IPS-18a (cell line): ENCODE results near the gene CXCR3.
"Not testable (repeated sequence)": the region's sequence is repeated elsewhere in the genome, so short reads cannot be mapped to it uniquely, and the experiment has no call there.

Experiments used
- H3K27ac ChIP-seq: one replicate; pipeline ENCODE4 v1.5.1; 2013; ENCODE audit warnings: low read length
- H3K27me3 ChIP-seq: one replicate; pipeline ENCODE4 v1.6.1; 2013; ENCODE audit warnings: mild to moderate bottlenecking, low read length; ENCODE audit not compliant: control insufficient read depth, insufficient read depth
- H3K36me3 ChIP-seq: one replicate; pipeline ENCODE4 v1.6.1; 2013; ENCODE audit warnings: low read depth, low read length; ENCODE audit not compliant: control insufficient read depth
- H3K4me1 ChIP-seq: one replicate; pipeline ENCODE4 v1.6.1; 2013; ENCODE audit warnings: low read depth, low read length; ENCODE audit not compliant: control insufficient read depth
- H3K4me3 ChIP-seq: one replicate; pipeline ENCODE4 v1.5.1; 2013; ENCODE audit warnings: low read length
- H3K9ac ChIP-seq: one replicate; pipeline ENCODE4 v1.6.1; 2013; ENCODE audit warnings: mild to moderate bottlenecking, low read length, moderate library complexity
- H3K9me3 ChIP-seq: one replicate; pipeline ENCODE4 v1.6.1; 2013; ENCODE audit warnings: low read depth, low read length; ENCODE audit not compliant: control insufficient read depth

Gene CXCR3

DNA sequence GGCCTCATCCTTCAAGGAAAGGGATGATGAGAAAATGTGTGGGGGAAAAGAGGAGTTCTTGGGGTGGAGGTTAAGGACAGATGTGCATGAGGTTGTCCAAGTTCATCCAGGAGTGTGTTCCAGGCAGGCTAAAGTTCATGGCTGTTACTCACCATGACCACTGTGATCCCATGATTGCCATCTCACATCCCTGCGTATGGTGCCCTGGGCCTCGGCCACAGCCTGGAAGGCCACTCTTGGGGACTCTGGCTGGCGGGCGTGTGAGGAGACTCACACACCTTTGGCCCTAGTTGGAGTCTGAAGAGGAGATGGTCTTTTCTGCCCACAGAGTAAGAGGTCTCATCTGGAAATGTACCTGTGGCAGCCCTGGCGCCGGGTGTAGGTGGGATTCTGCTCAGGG, 41.6 kb upstream of the CXCR3 start:
- no peak overlapping the region for H3K27ac ChIP-seq
- no peaks in the 10 kb centered on the region for H3K27me3 ChIP-seq
- no peak overlapping the region for H3K4me3 ChIP-seq
- H3K36me3 ChIP-seq: no peaks in the 10 kb centered on the region
- H3K4me1 ChIP-seq: no peaks in the 10 kb centered on the region
- no peak overlapping the region for H3K9ac ChIP-seq
- peaks cover 2% of the 10 kb centered on the region for H3K9me3 ChIP-seq

DNA sequence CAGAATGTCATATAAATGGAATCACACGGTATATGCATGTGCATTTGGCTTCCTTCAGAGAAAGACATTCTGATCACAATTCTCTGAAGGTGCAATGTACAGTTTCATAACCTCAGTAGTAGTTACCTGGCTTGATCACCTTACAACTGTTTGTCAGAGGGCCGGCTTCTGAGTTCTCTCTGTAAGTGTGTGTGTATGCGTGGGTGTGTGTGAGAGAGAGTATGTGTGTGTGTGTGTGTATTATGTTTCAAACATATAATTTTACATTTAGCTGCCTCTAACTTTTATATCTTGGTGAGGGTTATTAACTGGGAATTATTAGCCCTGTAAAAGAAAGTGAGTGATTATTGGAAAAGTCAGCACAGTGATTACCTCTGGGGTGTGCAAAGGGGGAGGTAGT, 41.0 kb upstream of the CXCR3 start:
- Histone ChIP-seq H3K4me1 (no peaks in the 10 kb centered on the region), H3K27me3 (no peaks in the 10 kb centered on the region), H3K9ac (no peak overlapping the region)

DNA sequence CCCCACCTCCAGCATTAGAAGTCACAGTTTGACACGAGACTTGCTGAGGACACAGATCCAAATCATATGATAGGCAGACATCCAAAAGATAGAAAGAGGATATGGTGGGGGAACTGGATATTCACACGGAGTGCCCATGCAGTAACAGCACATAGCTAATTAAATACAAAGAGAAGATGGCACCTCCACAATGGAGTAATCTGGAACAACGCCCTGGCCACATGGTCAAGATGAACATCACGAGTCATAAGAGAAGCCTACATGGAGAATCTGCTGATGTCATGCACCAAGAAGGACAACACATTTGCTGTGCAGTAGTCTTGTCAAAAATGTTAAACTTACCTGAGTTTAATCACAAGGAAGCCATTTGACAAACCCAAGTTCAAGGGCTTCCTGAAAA, 39.0 kb upstream of the CXCR3 start:
- Histone ChIP-seq H3K9ac (no peak overlapping the region), H3K36me3 (no peaks in the 10 kb centered on the region), H3K27me3 (no peaks in the 10 kb centered on the region)

More for the DNA sequence above, 41.0 kb upstream of the CXCR3 start:
- H3K36me3 ChIP-seq: no peaks in the 10 kb centered on the region
- H3K4me3 ChIP-seq: no peak overlapping the region
- no peak overlapping the region for H3K27ac ChIP-seq
- no peaks in the 10 kb centered on the region for H3K9me3 ChIP-seq

DNA sequence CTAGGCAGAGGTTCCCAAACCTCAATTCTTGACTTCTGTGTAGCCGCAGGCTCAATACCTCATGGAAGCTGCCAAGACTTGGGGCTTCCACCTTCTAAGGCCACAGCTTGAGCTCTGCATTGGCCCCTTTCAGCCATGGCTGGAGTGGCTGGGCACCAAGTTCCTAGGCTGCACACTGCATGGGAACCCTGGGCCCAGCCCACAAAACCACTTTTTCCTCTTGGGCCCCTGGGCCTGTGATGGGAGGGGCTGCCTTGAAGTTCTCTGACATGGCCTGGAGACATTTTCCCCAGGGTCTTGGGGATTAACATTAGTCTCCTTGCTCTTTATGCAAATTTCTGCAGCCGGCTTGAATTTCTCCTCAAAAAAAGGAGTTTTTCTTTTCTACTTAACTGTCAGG, 35.0 kb upstream of the CXCR3 start:
- Histone ChIP-seq H3K9me3 (no peaks in the 10 kb centered on the region), H3K27me3 (no peaks in the 10 kb centered on the region), H3K36me3 (no peaks in the 10 kb centered on the region), H3K27ac (no peak overlapping the region), H3K4me3 (no peak overlapping the region), H3K4me1 (no peaks in the 10 kb centered on the region), H3K9ac (no peak overlapping the region)

More for the DNA sequence above, 39.0 kb upstream of the CXCR3 start:
- no peak overlapping the region for H3K27ac ChIP-seq
- H3K9me3 ChIP-seq: no peaks in the 10 kb centered on the region
- no peak overlapping the region for H3K4me3 ChIP-seq
- no peaks in the 10 kb centered on the region for H3K4me1 ChIP-seq

DNA sequence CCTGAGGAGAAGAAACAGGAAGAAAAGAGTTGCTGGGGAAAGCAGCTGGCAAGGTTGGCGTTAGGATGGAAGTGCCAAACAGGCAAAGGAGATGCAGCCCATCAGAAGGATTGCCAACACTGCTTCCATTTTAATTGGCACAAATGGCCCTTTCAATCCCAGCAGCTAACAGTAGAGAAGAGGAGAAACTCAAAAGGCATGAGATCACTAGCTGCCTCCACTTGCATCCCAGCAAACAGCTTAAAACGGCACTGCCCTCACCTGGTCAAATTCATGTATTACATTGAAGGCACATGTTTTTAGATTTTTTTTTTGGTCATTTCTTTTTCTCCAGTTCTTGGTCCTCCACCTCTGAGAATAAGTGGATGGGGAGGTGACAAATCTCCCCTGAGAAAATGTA, 34.1 kb upstream of the CXCR3 start:
- no peaks in the 10 kb centered on the region for H3K9me3 ChIP-seq
- no peaks in the 10 kb centered on the region for H3K36me3 ChIP-seq
- no peak overlapping the region for H3K27ac ChIP-seq
- no peaks in the 10 kb centered on the region for H3K27me3 ChIP-seq
- no peak overlapping the region for H3K4me3 ChIP-seq
- H3K4me1 ChIP-seq: no peaks in the 10 kb centered on the region
- H3K9ac ChIP-seq: no peak overlapping the region

DNA sequence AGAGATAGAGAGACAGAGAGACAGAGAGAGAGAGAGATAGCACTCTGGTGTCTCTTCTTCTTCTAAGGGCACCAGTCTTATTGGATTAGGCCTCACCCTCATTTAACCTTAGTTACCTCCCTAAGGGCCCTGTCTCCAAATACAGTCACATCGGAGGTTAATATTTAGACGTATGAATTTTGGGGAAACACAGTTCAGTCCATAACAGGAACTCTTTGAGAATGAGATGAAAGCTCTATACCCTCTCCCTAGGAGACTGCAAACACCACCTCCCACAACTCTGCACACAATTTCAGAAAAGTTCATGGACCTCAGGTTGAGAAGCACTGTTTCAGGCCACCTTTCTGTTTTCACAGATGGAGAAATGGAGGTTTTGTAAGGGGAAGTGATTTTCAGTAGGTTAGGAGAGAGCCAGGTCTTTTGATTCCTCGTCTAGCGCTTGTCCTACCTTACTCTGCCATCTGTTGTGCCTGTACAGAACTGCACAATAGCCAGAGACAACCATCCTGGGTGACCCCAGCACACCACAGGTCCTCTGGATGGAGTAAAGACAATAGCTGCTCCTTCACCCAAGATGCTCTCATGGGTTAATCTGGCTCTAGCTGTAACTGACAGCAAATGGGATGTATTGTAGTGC, 32.1 kb upstream of the CXCR3 start:
- Histone ChIP-seq H3K9me3 (no peaks in the 10 kb centered on the region), H3K4me3 (no peak overlapping the region), H3K4me1 (no peaks in the 10 kb centered on the region), H3K36me3 (no peaks in the 10 kb centered on the region), H3K27me3 (no peaks in the 10 kb centered on the region), H3K27ac (no peak overlapping the region), H3K9ac (no peak overlapping the region)

DNA sequence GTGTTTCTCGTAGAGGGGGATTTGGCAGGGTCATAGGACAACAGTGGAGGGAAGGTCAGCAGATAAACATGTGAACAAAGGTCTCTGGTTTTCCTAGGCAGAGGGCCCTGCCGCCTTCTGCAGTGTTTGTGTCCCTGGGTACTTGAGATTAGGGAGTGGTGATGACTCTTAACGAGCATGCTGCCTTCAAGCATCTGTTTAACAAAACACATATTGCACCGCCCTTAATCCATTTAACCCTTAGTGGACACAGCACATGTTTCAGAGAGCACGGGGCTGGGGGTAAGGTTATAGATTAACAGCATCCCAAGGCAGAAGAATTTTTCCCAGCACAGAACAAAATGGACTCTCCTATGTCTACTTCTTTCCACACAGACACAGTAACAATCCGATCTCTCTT, 26.1 kb upstream of the CXCR3 start:
- not testable (repeated sequence) for H3K4me3 ChIP-seq, H3K27me3 ChIP-seq, H3K36me3 ChIP-seq, H3K9ac ChIP-seq, H3K4me1 ChIP-seq, H3K27ac ChIP-seq
- H3K9me3 ChIP-seq: peaks cover 12% of the 10 kb centered on the region

DNA sequence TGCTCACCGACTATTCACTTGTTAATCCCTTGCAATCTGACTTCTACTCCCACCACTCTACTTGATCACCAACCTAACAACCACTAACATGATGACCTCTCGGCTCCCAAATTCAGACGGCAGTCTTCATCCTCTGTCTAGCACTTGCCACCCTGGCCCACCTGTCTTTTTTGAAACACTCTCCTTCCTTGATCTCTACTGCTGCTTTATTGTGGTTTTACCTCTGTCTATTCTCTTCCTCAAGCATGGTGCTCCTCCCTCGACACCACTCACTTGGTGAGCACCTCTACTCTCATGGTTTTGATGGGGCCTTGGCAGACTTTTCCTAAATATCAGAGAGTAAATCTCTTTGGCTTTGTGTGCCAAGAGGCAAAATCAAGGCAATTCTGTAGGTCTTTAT, 21.7 kb upstream of the CXCR3 start:
- H3K27ac ChIP-seq: no peak overlapping the region
- no peaks in the 10 kb centered on the region for H3K36me3 ChIP-seq
- no peaks in the 10 kb centered on the region for H3K4me1 ChIP-seq
- H3K9ac ChIP-seq: no peak overlapping the region
- no peaks in the 10 kb centered on the region for H3K27me3 ChIP-seq
- H3K4me3 ChIP-seq: no peak overlapping the region
- H3K9me3 ChIP-seq: peaks cover 16% of the 10 kb centered on the region

DNA sequence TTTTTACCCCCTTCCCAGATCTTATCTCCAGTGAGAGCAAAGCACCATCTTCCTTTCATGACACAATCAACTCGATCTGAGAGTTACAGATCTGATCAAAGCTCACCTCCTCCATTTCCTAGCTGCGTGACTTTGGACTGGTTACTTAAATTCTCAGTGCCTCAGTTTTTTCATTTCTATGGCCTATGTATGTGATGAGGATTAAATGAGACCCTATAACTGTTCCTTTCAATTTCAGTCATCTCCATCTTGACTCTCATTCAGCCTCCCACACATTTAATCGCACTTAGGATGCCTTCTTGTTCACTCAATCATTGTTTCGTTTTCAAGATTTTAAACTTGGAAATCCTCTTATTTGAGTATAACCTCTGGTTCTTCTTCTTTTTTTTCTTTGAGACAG, 20.1 kb upstream of the CXCR3 start:
- Histone ChIP-seq H3K4me1 (no peaks in the 10 kb centered on the region), H3K36me3 (no peaks in the 10 kb centered on the region), H3K9me3 (peaks cover 14% of the 10 kb centered on the region), H3K9ac (no peak overlapping the region), H3K27me3 (no peaks in the 10 kb centered on the region), H3K4me3 (no peak overlapping the region), H3K27ac (no peak overlapping the region)

DNA sequence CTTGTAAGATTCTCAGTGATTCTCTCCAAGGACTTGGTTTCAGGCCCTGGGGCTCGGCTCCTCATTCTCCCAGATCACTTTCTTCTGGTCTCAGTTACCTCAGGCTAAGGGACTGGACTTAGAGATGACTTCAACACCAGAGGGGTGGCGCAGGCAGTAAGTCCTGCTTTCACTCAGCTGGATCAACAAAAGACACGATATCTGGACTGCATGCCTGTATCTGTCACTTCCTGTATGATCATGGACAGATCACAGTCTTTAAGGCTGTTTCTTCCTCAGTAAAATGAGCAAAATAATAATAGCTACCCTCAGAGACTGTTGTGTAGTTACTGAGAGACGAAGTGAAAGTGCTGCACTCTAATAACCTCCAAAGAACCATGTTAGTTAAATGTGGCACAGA, 19.5 kb upstream of the CXCR3 start:
- Histone ChIP-seq H3K36me3 (no peaks in the 10 kb centered on the region), H3K9ac (no peak overlapping the region), H3K27ac (no peak overlapping the region), H3K4me1 (no peaks in the 10 kb centered on the region), H3K9me3 (peaks cover 11% of the 10 kb centered on the region), H3K4me3 (no peak overlapping the region), H3K27me3 (no peaks in the 10 kb centered on the region)

DNA sequence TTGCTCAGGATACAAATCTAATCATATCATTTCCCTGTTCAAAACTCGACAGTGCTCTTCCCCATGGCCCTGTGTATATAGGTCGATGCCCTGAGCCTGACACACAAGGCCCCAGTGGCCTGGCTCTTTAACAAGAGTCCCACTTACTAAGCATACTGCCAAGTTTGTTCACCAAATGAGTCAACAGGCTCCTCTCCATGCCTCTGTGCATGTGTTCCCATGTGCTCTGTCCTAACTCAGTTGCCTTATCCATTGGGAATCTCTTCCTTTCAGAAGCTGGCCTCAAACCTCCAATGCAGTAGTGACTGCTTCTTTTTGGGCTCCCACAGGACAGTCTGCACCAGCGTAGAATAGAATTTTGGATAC, 18.9 kb upstream of the CXCR3 start:
- Histone ChIP-seq H3K36me3 (no peaks in the 10 kb centered on the region), H3K9ac (no peak overlapping the region), H3K4me3 (no peak overlapping the region), H3K4me1 (no peaks in the 10 kb centered on the region), H3K9me3 (peaks cover 8% of the 10 kb centered on the region), H3K27me3 (no peaks in the 10 kb centered on the region), H3K27ac (no peak overlapping the region)

DNA sequence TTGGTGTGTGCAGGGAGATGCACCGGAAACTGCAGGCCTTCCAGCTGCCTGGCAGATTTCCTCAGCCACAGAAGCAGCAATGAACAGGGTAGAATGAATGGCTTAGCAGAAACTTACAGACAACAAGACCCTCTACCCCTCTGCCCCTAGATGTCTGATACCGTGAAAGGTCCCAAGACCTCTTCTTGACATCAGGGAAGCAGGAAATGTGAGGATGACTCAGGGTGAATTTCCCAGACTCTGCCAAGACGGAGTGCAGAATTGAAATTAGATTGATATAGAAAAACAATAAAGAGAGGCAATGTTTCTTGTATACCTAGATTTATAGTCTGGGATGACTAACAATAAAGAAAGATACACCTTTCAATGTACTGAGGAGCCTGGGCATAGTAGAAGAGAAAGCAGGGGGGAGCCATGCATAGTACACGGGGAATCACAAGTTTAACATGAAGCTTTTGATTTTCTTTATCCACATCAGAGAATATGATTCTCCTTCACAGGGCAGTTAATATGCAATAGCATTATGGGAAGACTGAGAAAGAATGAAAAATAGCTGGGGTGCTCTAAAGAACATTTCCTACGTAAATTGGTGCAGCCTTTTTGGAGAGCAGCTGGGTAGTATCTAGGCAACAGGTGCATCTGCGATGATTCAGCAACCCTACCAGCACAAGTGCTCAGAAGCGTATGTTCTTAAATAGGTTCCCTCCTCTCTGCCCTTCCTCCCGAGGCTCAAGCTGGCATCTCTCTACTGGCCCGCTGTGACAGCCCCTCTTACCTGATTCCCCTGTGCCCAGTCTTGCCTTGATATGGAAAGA, 18.3 kb upstream of the CXCR3 start:
- peaks cover 8% of the 10 kb centered on the region for H3K9me3 ChIP-seq
- no peak overlapping the region for H3K4me3 ChIP-seq
- no peak overlapping the region for H3K9ac ChIP-seq
- no peak overlapping the region for H3K27ac ChIP-seq
- no peaks in the 10 kb centered on the region for H3K36me3 ChIP-seq
- no peaks in the 10 kb centered on the region for H3K27me3 ChIP-seq
- H3K4me1 ChIP-seq: no peaks in the 10 kb centered on the region
